Stimulated activated CD4-positive, alpha-beta T cell treated with anti-CD3 and anti-CD28 coated beads, Interleukin-15, amount 100 ng/mL, for 24 hours (primary cell): Measurements from ENCODE around the gene ARRDC4.

ENCODE experiments used
- DNase-seq: peaks from one replicate; pipeline ENCODE4 v3.0.0-alpha.2; 2020

Gene ARRDC4

GRCh38 chr15:98000249-98001203, 40.0 kb downstream of the ARRDC4 start:
- no peak for DNase-seq

DNA sequence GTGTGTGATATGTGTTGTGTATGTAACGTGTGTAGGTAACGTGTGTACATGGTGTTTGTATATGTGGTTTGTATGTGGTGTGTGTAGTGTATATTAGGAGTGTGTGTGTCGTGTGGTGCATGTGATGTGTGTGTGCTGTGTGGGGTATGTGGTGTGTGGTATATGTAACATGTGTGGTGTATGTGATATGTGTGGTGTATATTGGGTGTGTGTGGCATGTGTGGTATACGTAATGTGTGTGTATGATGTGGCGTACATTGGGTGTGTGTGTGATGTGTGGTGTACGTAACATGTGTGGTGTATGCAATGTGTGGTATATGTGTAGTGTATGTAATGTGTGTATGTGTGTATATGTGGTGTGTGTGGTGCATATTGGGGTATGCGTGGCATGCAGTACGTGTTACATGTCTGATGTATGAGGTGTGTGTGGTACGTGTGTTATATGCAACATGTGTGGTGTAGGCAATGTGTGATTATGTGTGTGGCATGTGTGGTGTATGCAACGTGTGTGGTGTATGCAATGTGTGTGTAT, 41.2 kb downstream of the ARRDC4 start:
- DNase-seq = no peak

- DNase-seq = no peak
Measured at GRCh38 chr15:98002419-98002818, 41.9 kb downstream of the ARRDC4 start.

DNA sequence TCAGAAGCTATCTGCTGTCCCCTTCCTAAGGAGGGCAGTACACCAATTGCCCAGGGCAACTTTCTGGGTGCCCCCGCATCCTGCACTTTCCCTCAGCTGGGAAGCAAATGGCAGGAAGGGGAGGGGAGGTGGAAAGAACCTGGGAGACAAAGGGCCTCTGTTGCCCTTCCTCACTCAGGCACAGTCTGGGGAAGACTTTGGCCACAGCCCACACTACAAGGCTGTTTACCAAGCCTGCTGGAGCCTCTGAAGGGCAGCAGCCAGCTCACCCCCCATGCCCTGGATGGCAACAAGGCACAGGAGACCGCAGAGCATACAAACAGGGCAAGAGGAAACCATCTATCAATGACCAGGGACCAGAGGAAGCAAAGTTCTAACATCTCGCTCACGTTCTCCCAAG, 42.4 kb downstream of the ARRDC4 start:
- DNase-seq = no peak

DNA sequence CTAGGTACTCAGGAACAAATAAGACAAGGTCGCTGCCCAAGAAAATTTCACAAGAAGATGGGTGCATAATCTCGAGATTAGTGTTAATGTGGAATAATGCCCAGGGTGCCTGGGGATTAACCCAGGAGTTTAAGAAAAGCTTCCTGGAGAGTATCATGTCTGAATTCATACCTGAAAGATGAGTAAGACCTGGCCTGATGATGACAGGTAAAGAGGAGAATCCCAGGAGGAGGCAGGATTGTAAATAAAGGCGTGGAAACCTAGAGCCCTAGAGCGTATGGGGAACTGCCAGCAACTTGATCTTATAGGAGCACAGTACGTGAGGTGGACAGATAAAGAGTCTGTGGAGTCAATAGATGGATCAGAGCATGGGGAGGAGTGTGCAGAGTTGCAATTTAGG, 43.0 kb downstream of the ARRDC4 start:
- DNase-seq = no peak

- DNase-seq = no peak
Measured at GRCh38 chr15:98003996-98004395, 43.5 kb downstream of the ARRDC4 start.

DNA sequence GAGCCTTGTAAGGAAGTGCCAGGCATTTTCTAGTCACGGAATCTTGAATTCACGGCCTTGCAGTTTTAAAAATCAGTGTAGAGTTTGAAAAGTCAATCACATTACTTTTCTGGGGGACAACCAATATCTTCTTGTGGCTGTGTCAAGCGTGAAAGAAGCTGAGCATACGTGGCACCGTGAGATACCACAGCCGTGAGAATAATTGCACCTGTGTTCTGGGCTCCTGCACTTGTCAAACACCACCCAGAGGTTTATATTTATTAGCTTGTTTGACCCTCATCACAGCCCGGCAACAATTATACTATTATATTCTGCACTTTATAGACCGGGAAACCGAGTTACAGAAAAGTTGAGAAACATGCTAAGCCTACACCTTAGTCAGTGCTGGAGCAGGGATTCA, 45.2 kb downstream of the ARRDC4 start:
- DNase-seq = no peak

GRCh38 chr15:98009169-98009568, 48.7 kb downstream of the ARRDC4 start:
- no peak for DNase-seq

DNA sequence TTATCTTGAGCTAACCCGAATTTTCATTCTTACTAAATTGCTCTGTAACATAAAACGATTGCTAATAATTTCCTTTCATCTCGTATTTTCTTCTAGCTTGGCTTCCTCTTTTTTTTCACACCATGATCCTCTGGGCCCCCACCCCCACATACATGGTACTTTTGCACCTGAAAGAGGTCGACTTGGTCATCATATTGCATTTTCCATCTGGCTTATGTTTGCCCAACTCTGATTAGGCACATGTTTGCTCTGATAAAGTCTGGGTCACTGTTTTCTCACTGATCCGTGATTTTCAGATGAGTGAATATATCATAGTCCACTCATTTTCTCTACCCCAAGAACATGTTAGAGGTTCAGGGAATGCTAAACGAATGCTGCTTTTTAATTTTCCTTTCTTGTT, 49.5 kb downstream of the ARRDC4 start:
- DNase-seq = no peak

GRCh38 chr15:98012354-98012753, 51.9 kb downstream of the ARRDC4 start:
- no peak for DNase-seq

GRCh38 chr15:98013631-98014030, 53.1 kb downstream of the ARRDC4 start:
- no peak for DNase-seq

DNA sequence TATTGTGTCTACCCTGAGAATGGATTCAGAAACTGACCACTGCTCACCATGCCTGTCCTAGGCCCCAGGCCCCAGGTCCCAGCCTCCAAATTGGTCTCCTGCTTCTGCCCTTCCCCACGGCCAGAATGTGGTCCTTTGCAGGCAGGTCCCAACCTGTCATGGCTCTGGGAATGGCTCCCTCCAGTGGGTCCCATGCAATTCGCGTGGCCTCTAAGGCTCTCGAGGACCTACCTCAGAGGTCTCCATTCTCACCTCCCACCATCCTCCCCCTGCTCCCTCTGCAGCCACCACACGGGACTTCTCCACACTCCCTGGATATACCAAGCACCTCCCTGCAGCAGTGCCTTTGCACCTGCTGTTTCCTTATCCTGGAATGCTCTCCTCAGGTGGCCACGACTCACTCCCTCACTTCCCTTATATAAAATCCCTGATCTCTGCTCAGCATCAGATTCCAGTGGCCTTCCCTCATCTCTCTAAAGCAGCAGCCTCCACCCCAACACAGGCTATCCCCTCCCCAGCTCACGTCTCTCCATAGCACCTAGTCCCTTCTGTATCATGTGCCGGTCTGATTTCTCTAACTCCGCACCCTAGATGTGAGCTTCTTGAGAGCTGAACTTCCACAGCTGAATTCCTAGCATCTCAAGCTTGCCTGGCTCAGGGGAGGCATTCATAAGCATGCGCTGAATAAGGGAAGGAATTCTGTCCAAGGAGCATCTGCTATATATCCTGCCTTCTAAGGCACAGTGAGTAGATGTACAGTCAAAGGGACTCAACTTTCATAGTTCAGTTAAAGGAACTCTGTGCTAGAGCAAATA, 56.9 kb downstream of the ARRDC4 start:
- DNase-seq = no peak

GRCh38 chr15:98018761-98019351, 58.4 kb downstream of the ARRDC4 start:
- no peak for DNase-seq
